ENCODE results near the gene KPTN. TPM values are rescaled to one million over a fixed set of nuclear protein-coding genes. Genes with fewer than 3 reads are reported as not detected.

The KPTN gene
- total RNA-seq, 1 experiment from 2014 or later, result 4.2 TPM

GRCh38 chr19:47469719-47470118, 14.3 kb downstream of the KPTN start:
- DNase-seq (ENCODE audit: low spot score), result no peak

- no peak for DNase-seq (ENCODE audit: low spot score)
Observed at GRCh38 chr19:47469363-47469700, 14.7 kb downstream of the KPTN start.

- no peak for DNase-seq (ENCODE audit: low spot score)
Observed at GRCh38 chr19:47467914-47468313, 16.1 kb downstream of the KPTN start.

- DNase-seq (ENCODE audit: low spot score), result no peak
Observed at GRCh38 chr19:47465957-47466356, 18.1 kb downstream of the KPTN start.

GRCh38 chr19:47464675-47465419, 19.2 kb downstream of the KPTN start:
- DNase-seq (ENCODE audit: low spot score), result no peak

GRCh38 chr19:47461876-47462275, 22.1 kb downstream of the KPTN start:
- DNase-seq (ENCODE audit: low spot score), result no peak

- DNase-seq (ENCODE audit: low spot score), result no peak
Observed at GRCh38 chr19:47459477-47459876, 24.5 kb downstream of the KPTN start.

- DNase-seq (ENCODE audit: low spot score), result no peak
Observed at GRCh38 chr19:47458672-47459071, 25.3 kb downstream of the KPTN start.

- DNase-seq (ENCODE audit: low spot score), result no peak
Observed at GRCh38 chr19:47456721-47457474, 27.1 kb downstream of the KPTN start.

GRCh38 chr19:47450478-47450877, 33.5 kb downstream of the KPTN start:
- DNase-seq (ENCODE audit: low spot score), result no peak

- no peak for DNase-seq (ENCODE audit: low spot score)
Observed at GRCh38 chr19:47448360-47448727, 35.7 kb downstream of the KPTN start.

- no peak for DNase-seq (ENCODE audit: low spot score)
Observed at GRCh38 chr19:47447470-47448359, 36.3 kb downstream of the KPTN start.

- no peak for DNase-seq (ENCODE audit: low spot score)
Observed at GRCh38 chr19:47446534-47447469, 37.2 kb downstream of the KPTN start.

- no peak for DNase-seq (ENCODE audit: low spot score)
Observed at GRCh38 chr19:47445937-47446402, 38.0 kb downstream of the KPTN start.

GRCh38 chr19:47445527-47445926, 38.5 kb downstream of the KPTN start:
- no peak for DNase-seq (ENCODE audit: low spot score)

- no peak for DNase-seq (ENCODE audit: low spot score)
Observed at GRCh38 chr19:47444388-47444821, 39.6 kb downstream of the KPTN start.

GRCh38 chr19:47443331-47443730, 40.7 kb downstream of the KPTN start:
- DNase-seq (ENCODE audit: low spot score), result no peak

- DNase-seq (ENCODE audit: low spot score), result no peak
Observed at GRCh38 chr19:47438793-47439220, 45.2 kb downstream of the KPTN start.

GRCh38 chr19:47437500-47437899, 46.5 kb downstream of the KPTN start:
- no peak for DNase-seq (ENCODE audit: low spot score)

GRCh38 chr19:47436712-47437401, 47.2 kb downstream of the KPTN start:
- DNase-seq (ENCODE audit: low spot score), result peak; percentile 35

Data from A172 (cell line).